SH-SY5Y (cell line): ENCODE data around the gene SIRT6.

ENCODE experiments used
- GATA2 ChIP-seq: IDR thresholded peaks from 2 replicates; pipeline ENCODE4 v1.6.1; 2011; ENCODE audit warnings: mild to moderate bottlenecking, low read depth, low read length
- GATA3 ChIP-seq: IDR thresholded peaks from 2 replicates; pipeline ENCODE4 v1.6.1; 2011; ENCODE audit warnings: low read depth, mild to moderate bottlenecking, low read length, moderate library complexity

DNA sequence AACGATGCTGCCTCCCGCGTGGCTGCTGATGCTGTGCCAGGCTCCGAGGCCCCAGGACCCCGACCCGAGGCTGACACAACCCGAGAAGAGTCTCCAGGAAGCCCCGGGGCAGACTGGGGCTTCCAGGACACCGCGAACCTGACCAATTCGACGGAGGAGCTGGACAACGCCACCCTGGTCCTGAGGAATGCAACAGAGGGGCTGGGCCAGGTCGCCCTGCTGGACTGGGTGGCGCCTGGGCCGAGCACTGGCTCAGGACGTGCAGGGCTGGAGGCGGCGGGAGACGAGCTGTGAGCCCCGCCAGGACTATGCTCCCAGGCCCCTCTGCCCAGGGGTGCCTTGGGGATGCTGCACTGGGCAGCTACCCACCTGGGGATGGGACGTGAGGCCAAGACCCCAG is 10.7 kb downstream of the SIRT6 start:
- TF ChIP-seq GATA2 (no peak), GATA3 (no peak)
